IMR-90 (cell line): ENCODE results near the gene RCHY1.

ENCODE experiments used
- CEBPB ChIP-seq: IDR thresholded peaks from 2 replicates; pipeline ENCODE4 v1.6.1; 2012; ENCODE audit warnings: low read depth, low read length, improper control_type of control experiment
- CHD1 ChIP-seq: IDR thresholded peaks from 2 replicates; pipeline ENCODE4 v1.6.1; 2012; ENCODE audit warnings: low read depth, low read length, improper control_type of control experiment
- CTCF ChIP-seq: conservative IDR thresholded peaks from 2 replicates; pipeline ENCODE4 v1.5.1; 2012; ENCODE audit warnings: mild to moderate bottlenecking, low read depth, low read length, improper control_type of control experiment
- MAFK ChIP-seq: IDR thresholded peaks from 2 replicates; pipeline ENCODE4 v1.6.1; 2012; ENCODE audit warnings: low read depth, low read length, improper control_type of control experiment
- MXI1 ChIP-seq: IDR thresholded peaks from 2 replicates; pipeline ENCODE4 v1.6.1; 2012; ENCODE audit warnings: low read depth, mild to moderate bottlenecking, low read length, moderate library complexity, borderline replicate concordance
- NFE2L2 ChIP-seq: fragments of 150-350 bp; IDR thresholded peaks from 2 replicates; pipeline ENCODE4 v1.6.1; 2016; ENCODE audit warnings: low read depth, mild to moderate bottlenecking, low read length
- POLR2A ChIP-seq: IDR thresholded peaks from 2 replicates; pipeline ENCODE4 v1.6.1; 2012; ENCODE audit warnings: mild to moderate bottlenecking, low read depth, low read length
- RAD21 ChIP-seq: IDR thresholded peaks from 2 replicates; pipeline ENCODE4 v1.6.1; 2012; ENCODE audit warnings: low read length, improper control_type of control experiment
- RCOR1 ChIP-seq: IDR thresholded peaks from 2 replicates; pipeline ENCODE4 v1.6.1; 2012; ENCODE audit warnings: mild to moderate bottlenecking, low read length, improper control_type of control experiment; ENCODE audit not compliant: insufficient replicate concordance
- RFX5 ChIP-seq: IDR thresholded peaks from 2 replicates; pipeline ENCODE4 v1.8.0; 2012; ENCODE audit warnings: low read depth, mild to moderate bottlenecking, low read length, moderate library complexity
- SMC3 ChIP-seq: fragments of 150-350 bp; IDR thresholded peaks from 2 replicates; pipeline ENCODE4 v1.6.1; 2016; ENCODE audit warnings: low read depth, mild to moderate bottlenecking, antibody characterized with exemption, low read length, moderate library complexity
- USF2 ChIP-seq: fragments of 150-350 bp; IDR thresholded peaks from 2 replicates; pipeline ENCODE4 v1.6.1; 2017; ENCODE audit warnings: mild to moderate bottlenecking, antibody characterized with exemption, low read length, low read depth

DNA sequence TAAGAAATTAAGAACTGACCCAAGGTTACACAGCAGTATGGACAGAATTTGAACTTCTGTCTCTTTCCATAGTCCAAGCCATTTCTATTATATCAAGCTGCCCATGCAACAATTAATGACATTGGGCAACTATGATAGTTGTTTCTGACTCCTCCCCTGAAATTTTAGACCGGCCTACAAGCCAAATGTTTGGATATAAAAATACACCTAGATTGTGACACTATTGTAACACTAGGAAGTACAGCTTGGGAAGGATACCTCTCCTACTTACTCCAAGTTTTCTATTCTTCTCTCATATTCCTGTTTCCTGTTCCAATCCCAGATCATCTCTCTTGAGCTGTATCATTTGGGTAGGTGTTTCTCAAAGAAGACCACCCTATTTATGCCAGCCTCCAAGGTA lies 43.5 kb downstream of the RCHY1 start:
- TF ChIP-seq RAD21 = no peak
- no peak for TF ChIP-seq RFX5
- TF ChIP-seq CTCF = no peak
- TF ChIP-seq SMC3 = no peak
- TF ChIP-seq POLR2A = no peak
- TF ChIP-seq MAFK = no peak
- TF ChIP-seq RCOR1 = no peak
- no peak for TF ChIP-seq CEBPB
- TF ChIP-seq USF2 = no peak
- no peak for TF ChIP-seq CHD1
- no peak for TF ChIP-seq NFE2L2
- TF ChIP-seq MXI1 = no peak
